KMS-11 (cell line): Measurements from ENCODE around the gene GRB2.

ENCODE experiments used
- H2AFZ ChIP-seq: fragments of 200-600 bp; sonication (generic); 2 replicates; pipeline ENCODE4 v1.6.1; 2016; ENCODE audit warnings: antibody characterized with exemption, mixed run types, low read depth
- H3K27ac ChIP-seq: fragments of 200-600 bp; sonication (generic); 2 replicates; pipeline ENCODE4 v1.6.1; 2016; ENCODE audit warnings: mild to moderate bottlenecking, mixed run types
- H3K27me3 ChIP-seq: fragments of 200-600 bp; sonication (generic); 2 replicates; pipeline ENCODE4 v1.6.1; 2017; ENCODE audit warnings: mild to moderate bottlenecking, low read depth, mixed run types, moderate library complexity; ENCODE audit not compliant: insufficient read depth
- H3K36me3 ChIP-seq: fragments of 200-600 bp; sonication (generic); 2 replicates; pipeline ENCODE4 v1.6.1; 2017; ENCODE audit warnings: mild to moderate bottlenecking, mixed run types; ENCODE audit not compliant: insufficient read depth
- H3K4me1 ChIP-seq: fragments of 200-600 bp; sonication (generic); 2 replicates; pipeline ENCODE4 v1.6.1; 2016; ENCODE audit warnings: mild to moderate bottlenecking, low read depth, mixed run types; ENCODE audit not compliant: poor library complexity, severe bottlenecking
- H3K4me2 ChIP-seq: fragments of 200-600 bp; sonication (generic); 2 replicates; pipeline ENCODE4 v1.7.0; 2016; ENCODE audit warnings: mild to moderate bottlenecking, mixed run types
- H3K4me3 ChIP-seq: fragments of 200-600 bp; sonication (generic); IDR thresholded peaks from 2 replicates; pipeline ENCODE4 v1.6.1; 2017; ENCODE audit warnings: low read depth, low read length, mixed read lengths; ENCODE audit not compliant: insufficient read depth
- H3K79me2 ChIP-seq: fragments of 200-600 bp; sonication (generic); 2 replicates; pipeline ENCODE4 v1.6.1; 2016; ENCODE audit warnings: low read depth, mixed run types; ENCODE audit not compliant: insufficient read depth
- H3K9ac ChIP-seq: fragments of 200-600 bp; sonication (generic); 2 replicates; pipeline ENCODE4 v1.6.1; 2016; ENCODE audit warnings: mild to moderate bottlenecking, mixed run types
- H4K20me1 ChIP-seq: fragments of 200-600 bp; sonication (generic); 2 replicates; pipeline ENCODE4 v1.6.1; 2016; ENCODE audit warnings: mild to moderate bottlenecking, mixed run types; ENCODE audit not compliant: insufficient read depth
- CTCF ChIP-seq: fragments of 200-600 bp; sonication (generic); conservative IDR thresholded peaks from 2 replicates; pipeline ENCODE4 v1.6.1; 2017; ENCODE audit warnings: low read depth, mild to moderate bottlenecking, antibody characterized with exemption, low read length, moderate library complexity, mixed read lengths

GRB2 gene

GRCh38 chr17:75430159-75430974 lies 24.9 kb upstream of the GRB2 start:
- Histone ChIP-seq H3K27me3 (no peaks in the 10 kb centered on the region), H3K4me3 (no peak overlapping the region), H3K4me1 (peaks cover 19% of the 10 kb centered on the region), H2AFZ (no peak overlapping the region), H4K20me1 (no peaks in the 10 kb centered on the region), H3K27ac (no peak overlapping the region), H3K9ac (no peak overlapping the region), H3K4me2 (no peak overlapping the region), H3K79me2 (no peaks in the 10 kb centered on the region), H3K36me3 (no peaks in the 10 kb centered on the region)
- TF ChIP-seq CTCF: no peak

GRCh38 chr17:75428543-75429469 lies 23.3 kb upstream of the GRB2 start:
- Histone ChIP-seq H2AFZ (no peak overlapping the region), H3K79me2 (no peaks in the 10 kb centered on the region), H3K36me3 (no peaks in the 10 kb centered on the region), H3K4me1 (peaks cover 19% of the 10 kb centered on the region), H3K9ac (no peak overlapping the region), H3K4me3 (no peak overlapping the region), H3K27ac (no peak overlapping the region), H3K27me3 (no peaks in the 10 kb centered on the region), H4K20me1 (no peaks in the 10 kb centered on the region), H3K4me2 (no peak overlapping the region)
- TF ChIP-seq CTCF: no peak

- Histone ChIP-seq H3K4me3 (no peak overlapping the region), H3K27ac (no peak overlapping the region)
Observed at GRCh38 chr17:75418531-75418930, 13.1 kb upstream of the GRB2 start.

More at GRCh38 chr17:75418531-75418930, 13.1 kb upstream of the GRB2 start:
- Histone ChIP-seq H2AFZ (no peak overlapping the region), H3K79me2 (no peaks in the 10 kb centered on the region), H3K9ac (no peak overlapping the region), H3K27me3 (peaks cover 13% of the 10 kb centered on the region; the same call in 1 of the 2 replicates), H3K36me3 (no peaks in the 10 kb centered on the region), H4K20me1 (no peaks in the 10 kb centered on the region), H3K4me2 (no peak overlapping the region), H3K4me1 (peaks cover 5% of the 10 kb centered on the region)
- no peak for TF ChIP-seq CTCF
